Measurements from ENCODE around the gene RHOU. TPM values are rescaled to one million over a fixed set of nuclear protein-coding genes. Genes with fewer than 3 reads are reported as not detected.

The RHOU gene
- total and polyA plus RNA-seq, 2 of the 13 experiments (the other 11 are each of a cell fraction or from before 2014, with no cell fraction given), result 11.9 to 18.5 TPM

DNA sequence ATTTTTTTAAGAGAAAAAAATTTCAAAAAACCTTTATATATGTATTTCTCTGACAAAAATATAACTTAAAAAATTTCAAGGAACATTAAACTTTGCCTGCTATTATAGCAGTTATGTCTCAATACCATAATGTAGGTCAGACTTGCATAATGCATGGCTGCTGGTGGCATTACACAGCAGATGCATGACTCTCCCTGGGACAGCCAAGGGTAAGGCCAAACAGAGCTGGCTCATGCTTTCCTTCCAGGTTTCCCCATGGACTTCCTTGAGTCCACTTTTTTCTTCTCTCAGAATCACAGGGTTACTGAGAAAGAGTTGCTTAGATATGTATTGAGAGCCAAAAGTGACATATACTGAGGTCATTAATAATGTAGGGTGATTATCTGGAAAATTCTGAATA is 43.7 kb downstream of the RHOU start:
- Histone ChIP-seq H3K36me3 (replicated peaks in 1 of 2; ENCODE audit: control insufficient read depth in 1 of 2, insufficient read depth in 2 of 2, low read length in 2 of 2) (no peaks in the 10 kb centered on the region), H4K20me1 (ENCODE audit: insufficient read depth, low read length) (no peaks in the 10 kb centered on the region), H3K9me3 (ENCODE audit: low read length) (no peaks in the 10 kb centered on the region), H2AFZ (ENCODE audit: low read length) (no peak overlapping the region), H3K27me3 (ENCODE audit: control insufficient read depth in 1 of 2, insufficient read depth in 2 of 2, low read length in 2 of 2) (0 out of 5 replicates have a peak, but pooled peaks cover 0 to 2% of the 10 kb centered on the region in 2 experiments), H3K79me2 (ENCODE audit: insufficient read depth, low read length) (no peaks in the 10 kb centered on the region), H3K4me2 (ENCODE audit: low read depth, low read length) (no peak overlapping the region), H3K27ac (ENCODE audit: extremely low read length, insufficient read depth, low read length) (no peak overlapping the region), H3K4me1 (ENCODE audit: insufficient read depth, low read length) (peaks cover 37% of the 10 kb centered on the region), H3K9ac (ENCODE audit: insufficient read depth, low read depth, low read length) (no peak overlapping the region), H3K4me3 (replicated peaks in 1 of 3; ENCODE audit: insufficient read depth in 1 of 3, low read depth in 2 of 3, low read length in 3 of 3) (no peak overlapping the region)
- FAIRE-seq (no peak), ATAC-seq (no peak), DNase-seq (ENCODE audit: low spot score) (no peak)
- ChIA-PET POLR2A (no interaction called here), CTCF (ENCODE audit: low intra/inter-chr PET ratio, low total read pairs) (no interaction called here)
- in situ Hi-C loops (cut with HindIII; ENCODE audit: extremely low pct_ligation_motif_present, low pct_unique_long_range_greater_than_20kb), result no loop called here
- TF ChIP-seq CEBPG (CRISPR knock-in tag; IDR thresholded peaks at IDR 0.05) (no peak), AKAP8 (CRISPR knock-in tag; IDR thresholded peaks at IDR 0.05) (no peak), ZBTB40 (IDR thresholded peaks at IDR 0.05) (no peak), ZBTB40 (CRISPR knock-in tag; IDR thresholded peaks at IDR 0.05) (no peak), TGIF2 (CRISPR knock-in tag; IDR thresholded peaks at IDR 0.05) (no peak), ZBTB7B (CRISPR knock-in tag; IDR thresholded peaks at IDR 0.05) (no peak), CEBPB (IDR thresholded peaks at IDR 0.05; ENCODE audit: borderline replicate concordance, low read depth, low read length) (0 out of 2 replicates have a peak, but pooled peaks have one; percentile 3)
- TF ChIP-seq, protein P1, sequence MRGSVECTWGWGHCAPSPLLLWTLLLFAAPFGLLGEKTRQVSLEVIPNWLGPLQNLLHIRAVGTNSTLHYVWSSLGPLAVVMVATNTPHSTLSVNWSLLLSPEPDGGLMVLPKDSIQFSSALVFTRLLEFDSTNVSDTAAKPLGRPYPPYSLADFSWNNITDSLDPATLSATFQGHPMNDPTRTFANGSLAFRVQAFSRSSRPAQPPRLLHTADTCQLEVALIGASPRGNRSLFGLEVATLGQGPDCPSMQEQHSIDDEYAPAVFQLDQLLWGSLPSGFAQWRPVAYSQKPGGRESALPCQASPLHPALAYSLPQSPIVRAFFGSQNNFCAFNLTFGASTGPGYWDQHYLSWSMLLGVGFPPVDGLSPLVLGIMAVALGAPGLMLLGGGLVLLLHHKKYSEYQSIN (CRISPR knock-in tag; IDR thresholded peaks at IDR 0.05; ENCODE audit: borderline replicate concordance), result no peak
- TF ChIP-seq, protein P2, sequence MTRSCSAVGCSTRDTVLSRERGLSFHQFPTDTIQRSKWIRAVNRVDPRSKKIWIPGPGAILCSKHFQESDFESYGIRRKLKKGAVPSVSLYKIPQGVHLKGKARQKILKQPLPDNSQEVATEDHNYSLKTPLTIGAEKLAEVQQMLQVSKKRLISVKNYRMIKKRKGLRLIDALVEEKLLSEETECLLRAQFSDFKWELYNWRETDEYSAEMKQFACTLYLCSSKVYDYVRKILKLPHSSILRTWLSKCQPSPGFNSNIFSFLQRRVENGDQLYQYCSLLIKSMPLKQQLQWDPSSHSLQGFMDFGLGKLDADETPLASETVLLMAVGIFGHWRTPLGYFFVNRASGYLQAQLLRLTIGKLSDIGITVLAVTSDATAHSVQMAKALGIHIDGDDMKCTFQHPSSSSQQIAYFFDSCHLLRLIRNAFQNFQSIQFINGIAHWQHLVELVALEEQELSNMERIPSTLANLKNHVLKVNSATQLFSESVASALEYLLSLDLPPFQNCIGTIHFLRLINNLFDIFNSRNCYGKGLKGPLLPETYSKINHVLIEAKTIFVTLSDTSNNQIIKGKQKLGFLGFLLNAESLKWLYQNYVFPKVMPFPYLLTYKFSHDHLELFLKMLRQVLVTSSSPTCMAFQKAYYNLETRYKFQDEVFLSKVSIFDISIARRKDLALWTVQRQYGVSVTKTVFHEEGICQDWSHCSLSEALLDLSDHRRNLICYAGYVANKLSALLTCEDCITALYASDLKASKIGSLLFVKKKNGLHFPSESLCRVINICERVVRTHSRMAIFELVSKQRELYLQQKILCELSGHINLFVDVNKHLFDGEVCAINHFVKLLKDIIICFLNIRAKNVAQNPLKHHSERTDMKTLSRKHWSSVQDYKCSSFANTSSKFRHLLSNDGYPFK (CRISPR knock-in tag; IDR thresholded peaks at IDR 0.05; ENCODE audit: borderline replicate concordance), result no peak
- TF ChIP-seq, protein P3, sequence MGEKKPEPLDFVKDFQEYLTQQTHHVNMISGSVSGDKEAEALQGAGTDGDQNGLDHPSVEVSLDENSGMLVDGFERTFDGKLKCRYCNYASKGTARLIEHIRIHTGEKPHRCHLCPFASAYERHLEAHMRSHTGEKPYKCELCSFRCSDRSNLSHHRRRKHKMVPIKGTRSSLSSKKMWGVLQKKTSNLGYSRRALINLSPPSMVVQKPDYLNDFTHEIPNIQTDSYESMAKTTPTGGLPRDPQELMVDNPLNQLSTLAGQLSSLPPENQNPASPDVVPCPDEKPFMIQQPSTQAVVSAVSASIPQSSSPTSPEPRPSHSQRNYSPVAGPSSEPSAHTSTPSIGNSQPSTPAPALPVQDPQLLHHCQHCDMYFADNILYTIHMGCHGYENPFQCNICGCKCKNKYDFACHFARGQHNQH (CRISPR knock-in tag; IDR thresholded peaks at IDR 0.05), result no peak
- intact Hi-C loops (cut with micrococcal nuclease; ENCODE audit: unreplicated experiment), result no loop called here
- BruUV-seq (replicated peaks), result no TSS peak

Measured in HepG2 (cell line).